ELF-1 (cell line): ENCODE measurements around the gene PLCB3.
A peak's percentile ranks its signal among the peaks of the same experiment; 100 is the strongest.

Experiments used
- DNase-seq: peaks from one replicate; pipeline ENCODE4 v3.0.0-alpha.2; 2016; ENCODE audit warnings: low read depth, low spot score

Gene PLCB3

DNA sequence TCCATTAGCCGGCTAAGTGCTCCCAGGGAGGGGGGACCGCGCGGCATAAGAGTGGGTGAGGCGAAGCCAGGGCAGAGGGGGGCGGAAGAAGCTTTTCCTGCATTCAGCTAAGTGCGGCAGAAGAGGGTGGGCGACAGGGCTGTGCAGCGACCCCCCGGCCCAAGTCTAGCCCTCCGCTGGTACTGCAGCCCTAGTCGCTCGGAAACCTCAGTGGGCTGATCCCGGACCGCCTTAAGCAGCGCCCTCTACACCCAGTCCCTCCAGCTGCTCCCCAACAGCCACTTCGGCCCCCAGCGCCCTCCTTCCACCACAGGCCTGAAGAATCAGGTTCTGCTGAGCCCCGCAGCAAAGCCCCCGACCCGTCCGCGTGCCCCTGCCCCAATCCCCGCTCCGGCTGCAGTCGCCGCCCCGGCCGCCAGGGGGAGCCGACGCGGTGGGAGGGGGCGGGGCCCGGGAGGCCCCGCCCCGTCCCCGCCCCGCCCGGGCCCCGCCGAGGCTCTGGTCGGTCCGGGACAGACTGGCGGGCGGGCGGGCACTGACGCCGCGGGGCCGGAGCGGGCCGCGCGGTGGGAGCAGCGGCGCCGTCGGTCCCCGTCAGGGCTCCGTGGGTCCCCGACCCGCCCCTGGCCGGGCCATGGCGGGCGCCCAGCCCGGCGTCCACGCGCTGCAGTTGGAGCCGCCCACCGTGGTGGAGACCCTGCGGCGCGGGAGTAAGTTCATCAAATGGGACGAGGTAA is at the start of gene PLCB3:
PLCB3 (plus strand) TSS at position 515 of the 737 bp plus-strand sequence; CDS start at position 635, 120 bp downstream.
- DNase-seq, result peak; percentile 63

DNA sequence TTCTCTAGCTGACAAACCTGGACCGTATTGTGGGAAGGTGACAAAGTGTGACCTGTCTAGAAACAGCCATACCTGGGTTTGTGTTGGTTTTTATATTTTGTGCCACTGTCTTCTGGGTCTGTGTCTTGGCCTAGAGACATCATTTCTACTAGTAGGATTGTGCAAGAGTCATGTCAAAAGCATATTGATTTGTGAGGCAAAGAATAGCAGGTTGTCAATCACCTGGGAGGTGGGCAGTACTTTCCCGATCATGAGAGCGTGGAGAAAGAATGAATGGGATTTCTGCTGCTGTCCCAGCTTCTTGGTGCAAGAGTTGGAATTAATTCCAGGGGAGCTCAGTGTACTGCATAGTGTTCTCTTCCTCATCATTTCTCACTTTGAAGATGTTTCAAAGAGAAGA is 49.8 kb upstream of the PLCB3 start:
- DNase-seq, result no peak

GRCh38 chr11:64202992-64203391 is 48.3 kb upstream of the PLCB3 start:
- no peak for DNase-seq

GRCh38 chr11:64203421-64204079 is 47.8 kb upstream of the PLCB3 start:
- no peak for DNase-seq

GRCh38 chr11:64204080-64204440 is 47.3 kb upstream of the PLCB3 start:
- no peak for DNase-seq

GRCh38 chr11:64204464-64204989 is 46.8 kb upstream of the PLCB3 start:
- peak; percentile 75 for DNase-seq

DNA sequence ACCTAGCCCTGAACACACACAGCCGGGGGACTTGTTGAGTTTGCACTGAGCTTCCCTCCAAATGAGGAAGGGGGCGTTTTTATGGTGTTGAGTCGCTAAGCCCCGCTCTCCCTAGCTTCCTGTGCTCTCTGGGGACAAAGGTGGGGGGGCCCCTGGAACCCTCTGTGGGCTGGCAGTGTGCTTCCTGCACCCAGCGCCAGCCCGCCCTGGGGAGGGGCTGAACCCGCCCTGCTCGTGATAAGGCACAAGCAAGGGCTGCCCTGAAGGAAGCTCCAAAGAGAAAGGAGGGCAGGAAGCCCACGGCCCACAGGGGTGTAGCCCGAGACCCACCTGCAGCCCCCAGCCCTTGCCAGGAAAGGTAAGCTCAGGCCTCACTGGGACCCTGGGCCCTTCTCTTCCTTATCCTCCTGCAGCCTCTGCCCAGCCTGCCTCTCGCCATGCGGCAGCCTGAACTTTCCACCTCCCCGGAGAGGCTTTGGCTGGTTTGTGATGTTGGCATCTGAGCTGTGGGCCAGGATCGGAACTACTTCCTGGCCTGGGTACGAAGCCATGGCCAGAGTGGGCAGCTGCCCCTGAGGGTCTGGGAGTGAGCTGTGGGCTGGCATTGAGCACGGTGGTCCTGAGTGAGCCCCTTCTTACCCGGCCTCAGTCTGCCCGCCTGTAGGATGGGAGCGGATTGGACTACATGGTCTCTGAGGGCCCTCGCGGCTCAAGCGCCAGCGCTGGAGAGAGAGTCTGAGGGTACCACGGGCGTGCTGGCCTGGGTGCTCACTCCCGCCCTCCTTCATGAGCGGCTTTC is 44.7 kb upstream of the PLCB3 start, which contains the start of gene FERMT3:
FERMT3 (plus strand) TSS at position 265 of the 799 bp plus-strand sequence. CDS start 644 bp downstream, outside the sequence.
- DNase-seq, result no peak

- DNase-seq, result no peak
Measured at GRCh38 chr11:64207256-64208085, 43.9 kb upstream of the PLCB3 start.

DNA sequence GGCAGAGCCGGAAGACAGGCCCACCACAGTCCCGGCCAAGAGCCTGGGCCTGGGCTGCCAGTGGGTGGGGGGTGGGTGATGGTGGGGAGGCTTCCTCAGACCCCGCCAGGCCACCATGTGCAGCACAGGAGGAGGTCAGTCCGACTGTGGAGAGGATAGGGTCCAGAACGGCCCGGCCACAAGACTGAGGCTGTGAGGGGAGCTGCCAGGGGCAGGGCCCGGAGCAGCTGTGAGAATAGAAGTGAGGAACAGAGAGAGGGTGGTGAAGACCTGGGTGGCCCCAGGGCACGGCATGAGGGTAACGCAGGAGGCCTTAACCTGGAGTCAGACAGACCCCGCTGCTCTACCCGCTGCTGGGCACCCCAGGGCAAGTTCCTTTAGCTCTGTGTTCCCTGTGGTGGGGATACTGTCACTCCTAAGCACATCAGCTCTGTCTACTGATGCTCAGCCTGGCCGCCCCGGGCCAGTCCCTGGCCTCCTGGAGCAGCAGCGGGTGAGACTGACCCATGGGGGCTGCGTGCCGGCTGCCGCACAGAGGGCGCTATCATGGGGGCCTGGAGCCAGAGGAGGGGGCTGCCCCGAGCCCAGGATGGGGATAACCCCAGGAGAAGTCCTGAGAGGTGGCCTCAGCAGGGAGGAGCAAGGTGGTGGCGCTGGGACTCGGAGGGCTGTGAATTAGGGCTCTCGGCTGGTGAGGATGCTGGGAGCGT is 43.1 kb upstream of the PLCB3 start:
- no peak for DNase-seq

DNA sequence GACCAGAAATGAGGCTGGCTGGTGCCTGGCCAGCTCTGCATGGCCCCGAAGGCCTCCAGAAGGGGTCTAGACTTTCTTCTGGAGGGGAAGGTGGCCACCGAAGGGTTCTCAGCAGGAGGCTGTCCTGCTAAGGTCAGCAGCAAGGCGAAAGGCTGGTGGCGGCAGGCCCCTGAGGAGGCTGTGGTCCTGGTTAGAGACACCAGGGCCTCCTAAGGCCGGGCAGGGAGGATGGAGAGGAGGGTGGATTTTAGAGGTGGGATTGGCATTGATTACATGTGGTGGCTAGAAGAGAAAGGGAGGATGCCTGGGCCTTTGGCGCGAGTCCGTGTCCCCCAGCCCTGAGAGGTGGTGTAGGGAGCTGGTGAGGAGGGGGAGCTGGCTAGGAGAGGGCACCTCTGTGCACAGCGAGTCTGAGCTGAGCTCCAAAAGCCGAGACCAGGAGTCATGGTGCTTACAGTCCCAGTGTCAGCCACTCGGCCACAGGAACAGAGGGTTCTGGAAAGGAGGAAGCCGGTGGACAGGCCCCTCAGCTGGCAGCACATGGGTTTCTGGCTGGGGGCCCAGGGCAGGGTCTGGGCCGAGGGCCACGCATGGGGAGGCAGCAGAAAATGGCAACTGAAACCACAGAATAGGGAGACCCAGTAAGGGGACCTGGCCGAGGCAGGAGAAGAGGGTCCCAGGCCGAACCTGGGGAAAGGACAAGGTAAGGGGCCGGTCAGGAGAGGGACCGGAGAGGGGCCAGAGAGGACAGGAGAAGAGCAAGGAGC is 42.4 kb upstream of the PLCB3 start:
- no peak for DNase-seq

GRCh38 chr11:64209563-64209843 is 41.8 kb upstream of the PLCB3 start:
- no peak for DNase-seq

DNA sequence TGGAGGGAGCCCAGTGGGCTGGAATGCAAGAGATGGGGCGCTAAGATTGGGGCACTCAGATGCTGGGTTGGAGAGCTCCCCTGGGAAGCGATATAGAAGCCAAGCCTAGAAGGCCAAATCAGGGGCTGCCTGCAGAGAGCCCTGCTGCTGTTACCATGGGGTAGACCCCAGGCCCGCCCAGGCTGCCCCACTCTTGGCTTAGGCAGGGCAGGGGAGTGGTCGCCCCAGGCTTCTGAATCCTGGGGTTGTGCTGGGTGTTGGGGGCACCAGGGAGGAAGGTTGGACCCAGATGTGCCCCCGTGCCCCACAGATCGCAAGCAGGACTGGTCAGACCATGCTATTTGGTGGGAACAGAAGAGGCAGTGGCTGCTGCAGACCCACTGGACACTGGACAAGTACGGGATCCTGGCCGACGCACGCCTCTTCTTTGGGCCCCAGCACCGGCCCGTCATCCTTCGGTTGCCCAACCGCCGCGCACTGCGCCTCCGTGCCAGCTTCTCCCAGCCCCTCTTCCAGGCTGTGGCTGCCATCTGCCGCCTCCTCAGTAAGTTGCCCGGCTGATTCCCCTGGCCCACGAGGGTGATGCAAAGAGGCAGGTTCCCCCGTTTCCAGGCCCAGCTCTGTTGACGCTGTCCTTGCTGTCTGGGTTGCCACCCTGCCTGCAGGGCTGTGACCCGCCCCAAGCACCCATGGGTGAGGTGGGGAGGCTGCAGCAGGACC is 40.9 kb upstream of the PLCB3 start:
- no peak for DNase-seq

DNA sequence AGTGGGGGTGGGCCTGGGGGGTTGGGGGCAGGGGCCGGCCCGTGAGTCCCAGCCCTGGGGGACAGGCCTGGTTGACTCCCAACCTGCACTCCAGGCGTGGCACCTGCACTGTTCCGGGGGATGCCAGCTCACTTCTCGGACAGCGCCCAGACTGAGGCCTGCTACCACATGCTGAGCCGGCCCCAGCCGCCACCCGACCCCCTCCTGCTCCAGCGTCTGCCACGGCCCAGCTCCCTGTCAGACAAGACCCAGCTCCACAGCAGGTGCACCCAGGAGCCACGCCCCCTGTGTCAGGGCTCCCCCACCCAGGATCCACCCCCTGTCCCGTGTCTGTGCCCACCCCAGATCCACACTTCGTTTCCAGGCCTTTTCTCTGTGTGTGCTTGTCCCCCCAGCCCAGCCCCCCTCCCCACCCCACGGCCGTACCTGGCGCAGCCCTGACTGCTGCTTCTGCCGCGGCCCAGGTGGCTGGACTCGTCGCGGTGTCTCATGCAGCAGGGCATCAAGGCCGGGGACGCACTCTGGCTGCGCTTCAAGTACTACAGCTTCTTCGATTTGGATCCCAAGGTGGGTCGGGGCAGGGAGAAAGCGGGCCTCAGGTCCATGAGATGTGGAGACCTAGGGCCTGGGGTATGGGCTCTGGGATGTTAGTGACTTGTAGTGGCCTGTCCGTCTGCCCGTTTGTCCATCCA is 40.0 kb upstream of the PLCB3 start:
- DNase-seq, result no peak

GRCh38 chr11:64216879-64217278 is 34.5 kb upstream of the PLCB3 start:
- no peak for DNase-seq

DNA sequence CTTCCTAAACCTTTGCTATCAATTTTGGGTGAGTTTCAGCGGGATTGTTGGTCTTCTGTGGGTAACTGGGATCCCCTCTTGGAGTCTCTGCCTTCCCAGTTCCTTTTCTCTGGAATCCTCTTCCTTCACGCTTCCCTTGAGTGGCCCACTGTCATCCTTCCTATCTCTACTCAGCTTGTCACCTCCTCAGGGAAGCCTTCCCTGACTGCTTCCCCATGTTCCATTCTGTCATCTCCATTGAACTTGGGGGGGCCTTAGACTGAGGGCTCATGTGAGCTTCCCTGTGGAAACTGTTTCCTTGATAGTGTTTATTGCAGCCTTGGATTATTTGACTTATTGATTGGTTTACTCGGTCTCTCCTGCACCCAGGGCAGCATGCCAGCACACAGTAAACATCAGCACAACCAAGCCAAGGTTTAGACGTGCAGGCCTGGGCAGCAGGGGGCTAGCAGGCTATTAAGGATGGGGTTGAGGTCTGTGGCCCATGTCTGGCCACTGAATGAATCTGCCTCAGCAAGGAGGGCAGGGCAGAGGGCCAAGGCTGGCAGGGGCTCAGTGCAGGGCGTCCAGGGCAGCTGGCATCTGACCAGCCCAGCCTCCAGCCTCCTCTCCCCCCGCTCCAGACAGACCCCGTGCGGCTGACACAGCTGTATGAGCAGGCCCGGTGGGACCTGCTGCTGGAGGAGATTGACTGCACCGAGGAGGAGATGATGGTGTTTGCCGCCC is 32.5 kb upstream of the PLCB3 start:
- no peak for DNase-seq

DNA sequence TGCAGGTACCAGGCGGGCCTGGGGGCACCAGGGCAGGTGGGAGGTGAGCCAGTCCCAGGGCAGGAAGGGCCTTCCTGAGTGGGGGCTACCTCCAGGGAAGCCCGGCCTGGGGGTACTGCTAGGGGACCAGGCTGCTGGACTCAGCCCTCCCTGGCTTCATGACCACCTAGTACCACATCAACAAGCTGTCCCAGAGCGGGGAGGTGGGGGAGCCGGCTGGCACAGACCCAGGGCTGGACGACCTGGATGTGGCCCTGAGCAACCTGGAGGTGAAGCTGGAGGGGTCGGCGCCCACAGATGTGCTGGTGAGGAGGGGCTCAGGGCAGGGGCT is 32.0 kb upstream of the PLCB3 start:
- DNase-seq, result no peak

GRCh38 chr11:64219755-64220154 is 31.6 kb upstream of the PLCB3 start:
- no peak for DNase-seq

- DNase-seq, result no peak
Measured at GRCh38 chr11:64220271-64220670, 31.1 kb upstream of the PLCB3 start.
